Measurements from ENCODE around the gene DHRS1.
"Not testable (repeated sequence)": the region's sequence is repeated elsewhere in the genome, so short reads cannot be mapped to it uniquely, and the experiment has no call there.

The DHRS1 gene

DNA sequence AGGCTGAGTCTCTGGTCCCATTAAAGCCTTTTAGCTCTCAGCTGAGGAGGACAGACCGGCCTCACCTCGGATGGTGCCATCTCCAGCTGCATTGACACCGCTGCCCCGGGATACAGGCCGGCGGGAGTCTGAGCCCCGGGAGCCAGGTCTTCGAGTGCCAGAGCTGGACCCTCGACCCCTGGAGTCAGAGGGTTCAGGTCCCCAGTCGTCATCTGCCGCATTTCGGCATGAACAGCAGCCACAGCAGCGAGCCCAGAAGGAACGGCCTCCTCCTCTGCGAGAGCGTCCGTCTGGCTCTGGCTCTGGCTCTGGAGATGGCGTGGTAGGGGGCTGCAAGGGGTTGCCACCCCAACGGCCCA lies 37.6 kb downstream of the DHRS1 start:
- DNase-seq = no peak

DNA sequence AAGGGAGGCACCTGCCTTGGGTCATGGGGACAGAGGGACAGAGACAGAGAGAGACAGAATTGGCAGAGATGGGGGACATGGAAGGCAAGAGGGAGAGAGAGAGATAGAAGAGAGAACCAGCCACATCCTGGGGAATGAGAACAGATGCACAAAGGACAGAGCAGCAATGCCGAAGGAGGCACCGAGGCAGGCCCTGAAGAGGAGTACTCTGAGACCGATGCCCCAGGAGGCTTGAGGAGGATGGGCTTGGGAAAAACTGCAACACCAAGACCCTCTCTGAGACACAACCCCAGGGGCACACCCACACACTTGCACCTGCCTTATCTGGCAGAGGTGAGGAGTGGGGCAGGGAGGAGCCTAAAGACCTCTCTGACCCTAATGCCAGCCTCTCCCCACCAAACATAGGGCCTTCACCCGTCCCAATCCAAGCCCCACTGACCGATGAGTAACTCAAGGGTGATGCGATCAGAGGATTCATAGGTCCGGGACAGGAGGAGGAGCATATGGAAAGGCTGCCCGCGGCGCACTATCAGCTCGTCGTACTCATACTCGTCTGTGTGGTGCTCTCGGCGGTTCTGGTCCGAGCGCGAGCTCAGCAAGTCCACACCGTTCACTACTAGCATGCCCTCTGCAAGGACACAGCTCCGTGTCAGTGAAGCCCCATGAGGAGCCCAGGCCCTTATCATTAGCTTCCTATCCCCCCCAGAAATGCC lies 38.2 kb downstream of the DHRS1 start:
- DNase-seq = no peak

DNA sequence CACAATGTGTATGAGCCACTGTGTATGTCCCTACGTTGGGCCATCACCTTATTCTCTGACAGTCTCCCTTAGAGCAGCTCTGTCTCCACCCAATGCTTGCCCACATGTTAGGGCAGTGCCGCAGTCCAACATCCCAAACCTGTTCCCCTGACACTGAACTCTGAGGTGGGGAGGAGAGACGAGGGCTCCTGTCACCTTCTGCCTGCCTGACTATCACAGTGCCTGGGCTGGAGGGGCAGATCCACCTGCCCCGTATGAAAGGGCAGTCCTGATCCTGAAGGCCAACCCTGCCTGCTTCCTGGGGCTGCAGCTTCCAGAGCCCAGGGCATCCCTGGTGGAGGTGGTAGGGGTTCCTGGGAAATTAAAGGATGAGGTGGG lies 38.8 kb downstream of the DHRS1 start:
- DNase-seq = no peak

DNA sequence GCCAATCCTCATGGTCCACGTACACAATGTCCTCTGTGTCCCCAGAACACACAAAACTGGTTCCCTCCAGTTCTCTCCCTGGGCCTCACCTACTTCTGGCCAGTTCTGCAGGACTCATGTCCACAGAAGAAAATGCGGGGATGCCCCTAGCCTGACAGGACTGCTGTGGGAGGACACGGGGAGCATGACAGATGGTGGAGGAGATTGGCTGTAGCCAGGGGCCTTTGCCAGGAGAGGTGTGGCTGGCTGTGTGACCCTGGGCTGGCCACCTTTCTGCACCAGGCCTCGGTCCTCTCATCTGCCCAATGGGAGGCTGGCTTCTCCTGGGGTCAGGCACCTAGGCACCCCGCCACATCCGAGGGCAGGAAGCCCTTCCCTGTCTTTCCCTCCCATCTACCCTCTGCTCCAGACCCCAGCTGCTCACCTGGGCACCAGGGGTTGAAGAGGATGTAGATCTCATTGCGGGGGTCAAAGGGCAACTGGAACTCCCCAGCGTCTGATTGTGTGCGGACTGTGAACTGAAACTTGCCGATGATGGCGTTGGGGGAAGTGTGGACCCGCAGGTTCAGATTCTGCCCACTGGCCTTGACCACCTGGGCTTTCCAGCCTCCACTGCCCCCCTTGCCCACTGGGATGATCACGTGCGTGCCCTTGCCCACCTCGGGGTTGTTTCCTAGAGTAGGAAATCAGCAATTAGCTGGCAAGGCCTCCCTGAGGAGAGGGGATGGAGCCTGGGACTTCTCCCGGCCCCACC lies 39.4 kb downstream of the DHRS1 start:
- DNase-seq = no peak

DNA sequence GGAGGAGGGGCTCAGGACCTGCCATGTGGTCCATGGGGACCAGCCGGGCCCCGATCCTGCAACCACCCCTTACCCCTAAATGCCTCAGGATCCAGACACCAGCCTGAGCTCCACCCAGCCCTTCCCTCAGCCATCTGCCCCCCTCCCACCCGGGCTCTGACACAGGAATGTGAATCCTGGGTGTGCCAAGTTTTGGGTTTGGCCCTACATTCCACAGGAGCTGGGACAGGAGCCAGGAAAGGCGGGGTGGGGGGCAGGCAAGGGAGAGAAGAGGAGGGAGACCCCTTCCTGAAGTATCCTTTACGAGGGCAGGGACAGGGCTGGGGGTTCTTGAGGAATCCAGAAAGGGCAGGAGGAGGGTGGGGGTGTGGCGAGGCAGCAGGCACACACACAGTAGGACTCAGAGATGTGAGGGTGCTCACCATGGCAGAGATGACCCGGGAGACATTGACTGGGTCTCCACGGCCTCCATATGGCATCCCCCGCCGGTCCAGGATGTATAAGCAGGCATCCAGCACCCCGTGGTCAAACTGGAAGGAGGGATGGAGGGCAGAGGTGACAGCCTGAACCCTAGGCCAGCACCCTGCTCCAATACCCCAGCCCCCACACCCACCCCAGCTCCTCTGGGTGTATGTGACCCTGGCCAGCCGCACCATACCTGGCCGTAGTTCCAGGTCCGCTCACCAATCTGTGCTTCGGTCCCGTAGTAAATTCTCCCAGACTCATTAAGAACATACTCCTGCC lies 40.1 kb downstream of the DHRS1 start:
- DNase-seq = no peak

DNA sequence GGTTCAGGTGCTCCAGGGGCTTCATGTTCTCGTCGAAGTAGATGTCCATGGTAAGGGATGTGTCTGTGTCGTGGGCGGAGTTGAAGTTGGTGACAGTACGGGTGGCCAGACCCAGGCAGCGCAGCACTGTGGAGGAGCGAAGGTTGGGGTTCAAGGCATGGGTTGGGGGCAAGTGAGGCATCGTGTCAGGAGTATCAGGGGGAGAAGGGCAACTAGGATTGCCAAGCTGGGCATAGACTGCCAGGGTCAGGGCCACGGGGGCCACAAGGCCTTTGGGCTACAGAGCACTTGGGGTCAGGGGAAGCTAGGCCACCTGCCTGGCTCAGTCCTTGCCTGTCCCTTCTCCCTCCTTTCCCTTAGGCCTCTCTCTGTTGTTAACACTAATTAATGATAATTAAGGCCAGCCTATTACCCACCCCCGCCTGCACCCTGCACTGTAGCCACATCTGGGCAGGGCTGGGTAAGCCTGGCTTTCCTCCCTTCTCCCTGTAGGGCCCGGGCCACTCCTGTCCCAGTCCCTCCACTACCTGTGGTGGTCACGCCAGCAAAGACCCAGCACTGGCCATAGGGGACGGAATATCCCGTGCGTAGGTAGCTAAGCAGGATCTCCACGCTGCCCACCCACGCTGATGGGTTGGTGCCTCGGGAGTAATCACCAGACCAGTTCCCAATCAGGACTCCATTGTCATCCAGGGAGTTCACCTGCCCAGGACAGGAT lies 40.9 kb downstream of the DHRS1 start:
- no peak for DNase-seq

DNA sequence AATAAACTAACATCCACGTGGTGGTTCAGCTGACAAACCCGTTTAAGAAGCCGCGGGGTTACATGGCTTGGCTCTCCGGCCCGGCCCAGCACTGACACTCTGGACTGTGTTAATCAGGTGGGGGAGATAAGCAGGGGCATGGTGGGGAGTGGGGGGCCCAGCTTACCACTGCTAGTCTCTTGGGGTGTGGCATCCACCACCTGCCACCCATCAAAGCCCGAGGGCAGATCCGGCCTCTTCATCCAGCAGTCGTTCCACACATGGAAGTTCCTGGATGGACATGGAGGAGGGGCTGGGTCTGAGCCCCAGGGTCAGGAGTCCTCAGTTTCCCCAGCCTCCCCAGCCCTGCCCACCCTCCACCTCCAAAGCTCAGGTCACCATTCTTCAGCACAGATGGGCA lies 41.5 kb downstream of the DHRS1 start:
- no peak for DNase-seq

DNA sequence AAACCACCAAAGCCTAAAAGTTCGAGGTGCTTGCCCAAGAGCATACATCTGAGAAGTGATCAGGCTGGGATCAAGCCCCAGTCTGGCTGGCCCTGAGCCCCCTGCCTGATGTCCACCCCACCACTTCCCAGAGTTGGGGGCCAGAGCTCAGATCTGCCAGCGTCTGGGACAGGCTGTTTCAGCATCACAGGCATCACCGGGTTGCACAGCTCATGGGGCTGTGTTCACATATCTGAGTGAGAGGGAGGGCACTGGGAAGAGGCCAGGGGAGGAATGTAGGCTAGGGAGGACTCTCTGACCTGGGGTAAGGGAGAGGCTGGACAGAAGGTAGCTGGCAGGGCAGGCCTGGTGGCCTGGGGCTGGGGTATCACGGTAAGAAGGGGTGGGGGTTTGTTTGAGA lies 42.6 kb downstream of the DHRS1 start:
- DNase-seq = no peak

DNA sequence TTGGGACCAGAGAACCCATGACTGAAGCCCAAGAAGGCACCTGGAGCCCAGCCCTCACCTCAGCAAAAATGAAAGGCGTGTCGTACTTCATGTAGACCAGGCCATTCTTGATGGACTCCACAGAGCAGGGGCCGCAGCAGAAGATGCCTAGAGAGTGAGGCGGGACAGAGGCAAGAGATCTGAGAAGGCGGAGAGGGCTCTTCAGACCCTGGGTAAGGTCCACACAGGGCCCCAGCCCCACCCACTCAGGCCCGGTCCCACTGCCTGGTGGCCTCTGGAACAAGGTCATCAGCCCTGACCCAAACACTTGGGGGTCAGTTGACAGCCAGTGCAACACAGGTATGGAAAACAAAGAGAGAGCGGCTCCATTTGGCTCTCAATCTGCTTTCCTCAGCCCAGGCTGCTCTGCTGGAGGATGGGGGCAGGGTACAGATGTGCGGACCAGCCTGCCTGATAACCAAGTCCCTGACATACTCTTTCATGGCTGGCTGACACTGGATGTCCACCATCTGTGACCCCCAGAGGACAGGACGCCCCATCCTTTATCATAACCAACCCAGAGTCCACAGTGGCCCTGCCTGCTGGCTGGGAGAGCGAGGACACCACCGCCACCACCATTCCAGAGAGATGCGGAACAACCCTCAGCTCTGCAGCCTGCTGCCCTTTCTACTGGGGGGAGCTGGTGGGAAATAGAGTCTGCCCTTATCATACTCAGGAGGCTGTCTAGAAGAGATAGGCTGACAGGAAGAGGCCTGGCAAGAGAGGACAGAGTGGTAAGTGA lies 43.5 kb downstream of the DHRS1 start:
- DNase-seq = no peak

DNA sequence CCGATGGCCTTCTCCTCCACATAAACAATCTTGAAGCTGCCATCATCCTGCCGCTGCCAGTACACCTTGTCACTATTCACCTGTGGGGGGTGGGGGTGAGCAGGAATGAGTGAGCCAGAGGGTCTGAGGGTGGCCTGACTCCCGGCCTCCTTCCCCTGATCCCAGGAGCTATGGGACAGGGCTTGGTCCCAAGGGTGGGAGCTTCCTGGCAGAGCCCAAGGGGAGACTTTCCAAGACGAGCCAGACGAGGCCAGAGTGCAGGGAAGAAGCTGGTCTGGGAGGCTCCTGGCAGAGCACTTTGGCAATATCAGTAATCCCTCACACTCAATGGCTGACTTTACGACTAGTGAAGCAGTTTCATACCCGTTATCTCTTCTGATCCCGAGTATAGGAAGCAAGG lies 44.1 kb downstream of the DHRS1 start:
- no peak for DNase-seq

DNA sequence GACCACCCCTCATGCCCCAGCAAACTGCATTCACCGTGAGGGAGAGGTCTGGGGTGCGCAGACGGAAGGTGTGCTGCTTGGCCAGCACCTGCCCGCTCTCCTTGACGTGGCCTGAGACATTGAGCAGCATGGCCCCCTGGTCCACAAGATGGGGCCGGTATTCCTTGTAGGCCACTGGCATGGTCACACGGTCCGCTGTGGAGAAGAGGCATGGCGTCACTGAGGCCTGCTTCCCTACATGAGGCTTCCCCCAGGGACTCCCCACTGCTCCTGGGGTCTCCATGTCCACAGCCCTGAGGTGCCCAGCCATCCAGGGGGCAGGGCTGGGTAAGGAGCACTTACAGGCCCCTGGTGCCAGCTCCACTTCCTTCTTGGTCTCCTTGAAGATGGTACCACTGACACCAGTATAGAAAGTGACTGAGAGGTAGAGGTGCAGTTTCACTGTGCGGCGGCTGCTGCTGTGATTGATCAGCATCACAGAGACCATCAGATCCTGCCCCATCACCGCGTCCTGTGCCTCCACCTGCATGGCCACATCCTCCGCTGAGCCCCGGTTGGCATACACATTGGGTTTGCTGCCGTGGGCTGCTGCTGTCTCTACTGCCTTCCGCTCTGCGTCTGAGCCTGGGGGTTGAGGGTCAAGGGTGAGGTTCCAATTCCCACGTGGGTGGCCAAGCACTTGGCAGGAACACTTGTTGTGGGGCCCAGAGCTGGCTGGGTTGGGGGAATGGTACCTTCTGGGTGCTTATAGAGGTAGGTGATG lies 44.8 kb downstream of the DHRS1 start:
- no peak for DNase-seq

DNA sequence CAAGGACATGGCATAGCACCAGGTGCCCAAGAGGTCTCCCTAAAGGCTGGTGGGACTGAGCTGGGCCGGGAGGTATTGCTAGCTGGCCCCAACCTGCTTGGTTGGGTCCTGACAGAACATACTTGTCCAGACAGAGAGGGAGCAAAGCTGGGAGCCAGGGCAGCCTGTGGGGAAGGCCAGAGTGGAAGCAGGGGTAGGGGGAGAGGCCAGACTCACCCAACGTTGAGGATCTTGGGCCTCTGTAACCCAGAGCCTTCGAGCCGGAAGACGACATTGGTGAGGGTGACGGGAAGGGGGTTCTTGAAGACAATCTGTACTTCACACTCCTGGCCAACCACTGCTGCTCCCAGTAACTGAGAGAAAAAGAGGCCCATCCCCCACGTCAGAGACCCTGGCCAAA lies 45.6 kb downstream of the DHRS1 start:
- DNase-seq = no peak

DNA sequence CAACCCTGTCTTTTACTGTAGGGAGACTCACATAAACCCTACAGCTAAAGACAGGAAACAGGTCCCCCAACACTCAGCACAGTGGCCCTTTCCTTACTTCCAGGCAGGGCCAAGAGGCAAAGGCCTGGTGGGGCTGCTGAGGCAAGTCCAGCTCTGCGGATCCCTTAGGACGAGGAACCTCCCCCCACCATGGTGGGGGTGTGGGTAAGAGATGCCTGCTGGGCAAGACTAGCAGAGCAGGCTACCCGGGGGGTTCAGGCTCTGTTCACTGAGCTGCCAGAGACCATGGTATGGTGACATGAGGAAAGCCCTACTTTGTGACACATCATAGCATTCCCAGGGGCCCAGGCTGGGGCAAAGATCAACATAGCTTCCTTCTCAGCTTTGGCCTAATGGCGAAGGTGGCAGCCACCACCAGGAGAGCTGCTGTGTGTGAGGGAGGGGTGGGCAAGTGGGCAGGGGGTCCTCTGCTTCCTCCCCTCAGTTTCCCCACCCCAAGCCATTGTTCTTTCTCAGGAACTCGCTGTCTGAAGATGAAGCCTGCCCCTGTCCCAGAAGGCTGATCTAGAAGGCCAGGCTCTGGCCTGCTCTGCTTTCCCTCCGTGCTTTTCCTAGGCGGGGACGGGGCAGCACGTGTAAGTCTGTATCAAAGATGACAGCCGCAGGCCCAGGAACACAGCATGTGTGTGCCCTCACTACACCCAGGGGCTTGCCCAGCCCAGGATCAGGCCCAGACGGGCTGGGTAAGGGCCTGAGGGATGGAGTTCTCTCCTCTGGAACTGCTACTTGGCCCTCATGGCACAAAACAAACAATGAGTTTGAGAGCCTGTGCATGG lies 47.1 kb downstream of the DHRS1 start:
- no peak for DNase-seq

DNA sequence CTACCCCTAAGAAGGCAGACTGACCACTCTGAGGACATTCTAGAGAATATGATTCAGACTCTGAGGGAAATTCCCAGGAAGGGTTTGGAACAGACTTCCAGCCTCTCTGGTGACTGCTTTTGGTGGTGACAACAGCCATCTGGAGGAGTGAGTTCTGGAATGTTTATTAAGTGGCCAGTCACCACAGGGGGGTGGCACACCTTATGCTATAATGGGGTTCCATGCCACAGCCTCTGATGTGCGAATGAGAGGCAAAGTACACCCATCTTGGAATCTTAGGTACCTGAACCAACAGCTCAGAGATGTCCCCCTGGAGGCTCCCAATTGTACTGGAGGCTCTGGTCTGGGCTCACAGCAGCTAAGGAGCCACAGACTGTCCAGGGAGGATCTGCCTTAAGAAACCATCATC lies 47.7 kb downstream of the DHRS1 start:
- no peak for DNase-seq

DNA sequence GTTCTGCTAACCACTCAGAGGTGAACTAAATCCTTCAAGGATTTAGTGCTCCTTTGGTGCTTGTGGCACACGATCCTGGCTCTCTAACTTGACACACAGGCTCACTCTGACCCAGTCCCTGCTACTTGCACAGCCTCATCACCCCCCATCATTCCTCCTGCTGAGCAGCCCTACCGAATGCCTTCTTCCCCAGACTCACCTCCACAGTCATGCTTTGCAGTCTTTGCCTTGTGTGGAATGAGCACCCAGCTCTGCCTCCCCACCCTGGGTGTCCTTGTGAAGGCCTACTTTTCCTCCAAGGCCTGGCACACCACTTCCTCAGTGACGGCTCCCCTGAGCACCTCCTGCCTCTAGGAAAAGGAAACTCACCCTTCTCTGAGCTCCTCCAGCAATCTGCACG lies 49.2 kb downstream of the DHRS1 start:
- no peak for DNase-seq

DNA sequence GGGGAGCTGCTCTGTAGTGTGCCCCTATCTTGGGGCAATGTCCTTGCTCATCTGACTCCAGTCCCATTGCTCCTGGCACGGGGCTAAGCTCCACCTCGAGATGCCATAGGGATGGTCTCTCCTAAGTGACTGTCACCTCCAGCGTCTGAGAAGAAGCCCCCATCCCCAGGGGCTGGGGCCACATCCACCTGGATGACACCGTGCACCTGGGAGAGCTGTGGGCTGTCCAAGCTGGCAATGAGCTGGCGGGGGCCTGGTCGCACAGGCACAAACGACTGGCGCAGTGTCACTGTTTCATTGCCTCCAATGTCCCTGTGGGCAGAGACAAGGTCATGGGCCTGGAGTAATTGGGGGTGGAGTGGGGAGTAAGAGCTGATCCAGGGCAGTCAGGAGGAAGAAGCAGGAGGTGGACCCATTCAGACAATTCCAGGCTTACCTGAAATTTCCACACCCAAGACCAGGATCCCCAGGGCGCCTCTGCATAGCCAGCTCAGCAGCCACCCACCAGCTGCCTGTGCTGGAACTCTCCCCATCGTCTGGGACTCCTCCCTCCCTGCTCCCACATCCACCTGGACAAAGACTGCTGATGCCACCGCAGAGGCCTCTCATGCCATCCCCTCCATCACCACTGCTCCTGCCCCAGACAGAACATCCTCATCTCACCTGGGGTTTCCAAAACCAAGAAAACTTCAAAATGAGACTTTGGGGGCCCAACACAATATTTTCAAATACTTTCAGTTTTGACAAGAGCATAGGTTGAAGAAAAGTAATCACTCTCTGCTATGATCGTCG lies 50.2 kb downstream of the DHRS1 start:
- no peak for DNase-seq

DNA sequence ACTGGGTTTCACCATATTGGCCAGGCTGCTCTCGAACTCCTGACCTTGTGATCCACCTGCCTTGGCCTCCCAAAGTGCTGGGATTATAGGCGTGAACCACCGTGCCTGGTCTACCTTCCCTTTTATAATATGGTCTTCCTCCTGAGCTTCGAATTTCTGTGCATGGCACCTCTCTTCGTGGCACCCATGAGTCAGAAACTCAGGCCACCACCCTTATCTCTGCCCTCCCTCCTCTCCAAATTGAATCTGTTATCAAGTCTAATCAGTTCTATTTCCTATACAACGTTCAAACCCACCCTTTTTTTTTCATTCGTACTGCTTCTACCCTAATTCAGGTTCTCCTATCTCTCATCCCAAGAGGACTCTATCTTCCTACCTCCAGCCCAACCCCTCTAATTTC lies 52.2 kb downstream of the DHRS1 start:
- DNase-seq = no peak

DNA sequence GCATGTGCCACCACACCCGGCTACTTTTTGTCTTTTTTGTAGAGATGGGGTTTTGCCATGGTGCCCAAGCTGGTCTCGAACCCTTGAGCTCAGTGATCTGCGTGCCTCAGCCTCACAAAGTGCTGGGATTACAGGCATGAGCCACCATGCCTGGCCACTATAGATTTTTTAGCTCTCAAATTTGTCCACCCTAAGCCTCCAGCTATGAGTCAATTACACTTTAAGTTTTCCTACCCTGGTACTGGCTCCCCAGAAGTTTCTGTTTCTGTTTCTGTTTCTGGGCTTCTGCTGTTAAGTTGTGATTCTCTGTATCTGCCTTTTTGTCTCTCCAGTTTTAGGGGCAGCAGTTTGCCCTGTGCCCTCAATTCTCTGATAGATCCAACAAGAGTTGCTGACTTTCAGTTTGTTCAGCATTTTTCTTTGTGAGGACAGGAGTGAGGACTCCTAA lies 52.8 kb downstream of the DHRS1 start:
- no peak for DNase-seq

DNA sequence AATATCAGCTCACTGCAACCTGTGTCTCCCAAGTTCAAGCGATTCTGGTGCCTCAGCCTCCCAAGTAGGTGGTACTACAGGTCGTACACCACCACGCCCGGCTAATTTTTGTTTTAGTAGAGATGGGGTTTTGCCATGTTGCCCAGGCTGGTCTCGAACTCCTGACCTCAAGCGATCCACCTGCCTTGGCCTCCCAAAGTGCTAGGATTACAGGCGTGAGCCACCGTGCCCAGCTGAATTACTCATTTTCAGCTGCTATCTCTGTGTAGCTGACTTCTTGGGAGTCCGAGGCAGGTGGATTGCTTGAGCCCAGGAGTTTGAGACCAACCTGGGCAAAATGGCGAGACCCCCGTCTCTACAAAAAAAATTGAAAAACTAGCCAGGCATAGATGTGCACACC lies 54.2 kb downstream of the DHRS1 start:
- not testable (repeated sequence) for DNase-seq

DNA sequence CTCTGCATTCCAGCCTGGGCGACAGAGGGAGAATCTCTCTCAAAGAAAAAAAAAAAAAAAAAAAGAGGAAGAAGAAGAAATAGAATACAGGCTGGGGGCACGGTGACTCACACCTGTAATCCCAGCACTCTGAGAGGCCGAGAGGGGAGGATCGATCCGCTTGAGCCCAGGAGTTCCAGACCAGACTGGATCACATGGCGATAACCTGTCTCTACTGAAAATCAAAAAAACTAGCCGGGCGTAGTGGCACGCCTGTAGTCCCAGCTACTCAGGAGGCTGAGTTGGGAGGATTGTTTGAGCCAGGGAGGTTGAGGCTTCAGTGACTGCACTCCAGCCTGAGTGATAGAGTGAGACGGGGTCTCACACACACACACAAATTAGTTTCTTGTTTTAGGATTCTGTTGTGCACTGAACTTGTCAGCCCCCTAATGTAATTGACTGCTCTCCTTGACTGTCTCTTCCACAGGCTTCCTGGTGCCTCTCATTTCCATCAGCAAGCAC lies 56.2 kb downstream of the DHRS1 start:
- peak; percentile 48 for DNase-seq

Measured in NCI-H82 (cell line).